HepG2 (cell line): ENCODE measurements around the gene SHLD1. TPM values are rescaled to one million over a fixed set of nuclear protein-coding genes. Genes with fewer than 3 reads are reported as not detected.
A peak's percentile ranks its signal among the peaks of the same experiment; 100 is the strongest.

Experiments
- ARID2 ChIP-seq: sonication (generic); formaldehyde crosslinking; IDR thresholded peaks from 2 replicates; pipeline ENCODE4 v1.8.1; 2022; ENCODE audit warnings: mild to moderate bottlenecking, missing genetic modification reagents, borderline replicate concordance
- GATAD1 ChIP-seq: IDR thresholded peaks from 2 replicates; pipeline ENCODE4 v1.6.1; 2016; ENCODE audit warnings: missing genetic modification reagents, missing compliant biosample characterization
- HNRNPH1 ChIP-seq: fragments of 200-400 bp; formaldehyde crosslinking; optimal IDR thresholded peaks from 2 replicates; pipeline ENCODE3; 2017; ENCODE audit warnings: mild to moderate bottlenecking, low read depth, low read length
- HOXD1 ChIP-seq: sonication (generic); formaldehyde crosslinking; IDR thresholded peaks from 2 replicates; pipeline ENCODE4 v1.5.0; 2020; ENCODE audit warnings: missing genetic modification reagents
- JUND ChIP-seq: sonication (generic); formaldehyde crosslinking; IDR thresholded peaks from 2 replicates; pipeline ENCODE4 v1.8.0; 2022; ENCODE audit warnings: mild to moderate bottlenecking, missing genetic modification reagents
- MXI1 ChIP-seq: IDR thresholded peaks from 3 replicates; pipeline ENCODE4 v1.6.1; 2012; ENCODE audit warnings: low read depth, low read length, inconsistent platforms, borderline replicate concordance
- RELA ChIP-seq: sonication (generic); formaldehyde crosslinking; IDR thresholded peaks from 2 replicates; pipeline ENCODE4 v1.4.0; 2020; ENCODE audit warnings: missing genetic modification reagents
- RFX5 ChIP-seq: IDR thresholded peaks from 2 replicates; pipeline ENCODE4 v1.6.1; 2011; ENCODE audit warnings: low read depth, low read length, improper control_type of control experiment
- RNF219 ChIP-seq: sonication (generic); formaldehyde crosslinking; IDR thresholded peaks from 2 replicates; pipeline ENCODE4 v1.5.0; 2020; ENCODE audit warnings: mild to moderate bottlenecking, missing genetic modification reagents
- TOE1 ChIP-seq: sonication (generic); formaldehyde crosslinking; IDR thresholded peaks from 2 replicates; pipeline ENCODE4 v1.4.0; 2020; ENCODE audit warnings: mild to moderate bottlenecking, missing genetic modification reagents
- XRCC5 ChIP-seq: fragments of 200-400 bp; formaldehyde crosslinking; optimal IDR thresholded peaks from 2 replicates; pipeline ENCODE3; 2017; ENCODE audit warnings: mild to moderate bottlenecking, low read length
- ZNF446 ChIP-seq: sonication (generic); formaldehyde crosslinking; IDR thresholded peaks from 2 replicates; pipeline ENCODE4 v1.5.0; 2020; ENCODE audit warnings: mild to moderate bottlenecking, missing genetic modification reagents
- ZNF550 ChIP-seq: sonication (generic); formaldehyde crosslinking; IDR thresholded peaks from 2 replicates; pipeline ENCODE4 v1.4.0; 2020; ENCODE audit warnings: mild to moderate bottlenecking, missing genetic modification reagents, borderline replicate concordance
- ZNF7 ChIP-seq: IDR thresholded peaks from 2 replicates; pipeline ENCODE4 v1.6.1; 2016; ENCODE audit warnings: missing biosample characterization, missing genetic modification reagents
- polyA plus RNA-seq, 8 experiments: library from polyadenylated mRNA; depleted of rRNA in 3 of 8; stranded (reverse) in 7 of 8; unstranded in 1 of 8; fragments of >200 nt; fragmentation: Illumina TruSeq in 4 of 8; extraction: Trizol in 4 of 8; gene quantifications; 2 replicates each; pipeline versions ENCODE4 v1.2.1 to v1.2.3, GENCODE V29; 2011 to 2016; ENCODE audit warnings: low read depth in 4 of 8, missing spikeins in 1 of 8, mixed read lengths in 1 of 8; ENCODE audit not compliant: insufficient read depth in 1 of 8
- total RNA-seq, 5 experiments: library from RNA; depleted of rRNA; stranded (reverse); fragments of >200 nt; fragmentation: Illumina TruSeq; extraction: Trizol; gene quantifications; 2 replicates each; pipeline ENCODE4 v1.2.3, GENCODE V29; 2016; ENCODE audit warnings: low read depth in 1 of 5
- TF ChIP-seq, protein P1 (sequence below): sonication (generic); formaldehyde crosslinking; IDR thresholded peaks from 2 replicates; pipeline ENCODE4 v1.4.0; 2020; ENCODE audit warnings: mild to moderate bottlenecking, missing genetic modification reagents
- TF ChIP-seq, protein P2 (sequence below): sonication (generic); formaldehyde crosslinking; IDR thresholded peaks from 2 replicates; pipeline ENCODE4 v1.4.0; 2020; ENCODE audit warnings: missing genetic modification reagents

SHLD1 gene
- total and polyA plus RNA-seq, 2 of the 13 experiments (the other 11 are each of a cell fraction or from before 2014, with no cell fraction given) = 8.9 to 10.0 TPM

- TF ChIP-seq GATAD1 (CRISPR knock-in tag) (peak; percentile 54; the same call in 1 of the 2 replicates), MXI1 (no peak), HNRNPH1 (no peak), RNF219 (CRISPR knock-in tag) (no peak), JUND (CRISPR knock-in tag) (no peak), ZNF7 (CRISPR knock-in tag) (no peak), HOXD1 (CRISPR knock-in tag) (no peak), ARID2 (CRISPR knock-in tag) (no peak), RFX5 (no peak), RELA (no peak), TOE1 (CRISPR knock-in tag) (no peak), XRCC5 (no peak), ZNF550 (CRISPR knock-in tag) (no peak), ZNF446 (CRISPR knock-in tag) (no peak)
- TF ChIP-seq, protein P1, sequence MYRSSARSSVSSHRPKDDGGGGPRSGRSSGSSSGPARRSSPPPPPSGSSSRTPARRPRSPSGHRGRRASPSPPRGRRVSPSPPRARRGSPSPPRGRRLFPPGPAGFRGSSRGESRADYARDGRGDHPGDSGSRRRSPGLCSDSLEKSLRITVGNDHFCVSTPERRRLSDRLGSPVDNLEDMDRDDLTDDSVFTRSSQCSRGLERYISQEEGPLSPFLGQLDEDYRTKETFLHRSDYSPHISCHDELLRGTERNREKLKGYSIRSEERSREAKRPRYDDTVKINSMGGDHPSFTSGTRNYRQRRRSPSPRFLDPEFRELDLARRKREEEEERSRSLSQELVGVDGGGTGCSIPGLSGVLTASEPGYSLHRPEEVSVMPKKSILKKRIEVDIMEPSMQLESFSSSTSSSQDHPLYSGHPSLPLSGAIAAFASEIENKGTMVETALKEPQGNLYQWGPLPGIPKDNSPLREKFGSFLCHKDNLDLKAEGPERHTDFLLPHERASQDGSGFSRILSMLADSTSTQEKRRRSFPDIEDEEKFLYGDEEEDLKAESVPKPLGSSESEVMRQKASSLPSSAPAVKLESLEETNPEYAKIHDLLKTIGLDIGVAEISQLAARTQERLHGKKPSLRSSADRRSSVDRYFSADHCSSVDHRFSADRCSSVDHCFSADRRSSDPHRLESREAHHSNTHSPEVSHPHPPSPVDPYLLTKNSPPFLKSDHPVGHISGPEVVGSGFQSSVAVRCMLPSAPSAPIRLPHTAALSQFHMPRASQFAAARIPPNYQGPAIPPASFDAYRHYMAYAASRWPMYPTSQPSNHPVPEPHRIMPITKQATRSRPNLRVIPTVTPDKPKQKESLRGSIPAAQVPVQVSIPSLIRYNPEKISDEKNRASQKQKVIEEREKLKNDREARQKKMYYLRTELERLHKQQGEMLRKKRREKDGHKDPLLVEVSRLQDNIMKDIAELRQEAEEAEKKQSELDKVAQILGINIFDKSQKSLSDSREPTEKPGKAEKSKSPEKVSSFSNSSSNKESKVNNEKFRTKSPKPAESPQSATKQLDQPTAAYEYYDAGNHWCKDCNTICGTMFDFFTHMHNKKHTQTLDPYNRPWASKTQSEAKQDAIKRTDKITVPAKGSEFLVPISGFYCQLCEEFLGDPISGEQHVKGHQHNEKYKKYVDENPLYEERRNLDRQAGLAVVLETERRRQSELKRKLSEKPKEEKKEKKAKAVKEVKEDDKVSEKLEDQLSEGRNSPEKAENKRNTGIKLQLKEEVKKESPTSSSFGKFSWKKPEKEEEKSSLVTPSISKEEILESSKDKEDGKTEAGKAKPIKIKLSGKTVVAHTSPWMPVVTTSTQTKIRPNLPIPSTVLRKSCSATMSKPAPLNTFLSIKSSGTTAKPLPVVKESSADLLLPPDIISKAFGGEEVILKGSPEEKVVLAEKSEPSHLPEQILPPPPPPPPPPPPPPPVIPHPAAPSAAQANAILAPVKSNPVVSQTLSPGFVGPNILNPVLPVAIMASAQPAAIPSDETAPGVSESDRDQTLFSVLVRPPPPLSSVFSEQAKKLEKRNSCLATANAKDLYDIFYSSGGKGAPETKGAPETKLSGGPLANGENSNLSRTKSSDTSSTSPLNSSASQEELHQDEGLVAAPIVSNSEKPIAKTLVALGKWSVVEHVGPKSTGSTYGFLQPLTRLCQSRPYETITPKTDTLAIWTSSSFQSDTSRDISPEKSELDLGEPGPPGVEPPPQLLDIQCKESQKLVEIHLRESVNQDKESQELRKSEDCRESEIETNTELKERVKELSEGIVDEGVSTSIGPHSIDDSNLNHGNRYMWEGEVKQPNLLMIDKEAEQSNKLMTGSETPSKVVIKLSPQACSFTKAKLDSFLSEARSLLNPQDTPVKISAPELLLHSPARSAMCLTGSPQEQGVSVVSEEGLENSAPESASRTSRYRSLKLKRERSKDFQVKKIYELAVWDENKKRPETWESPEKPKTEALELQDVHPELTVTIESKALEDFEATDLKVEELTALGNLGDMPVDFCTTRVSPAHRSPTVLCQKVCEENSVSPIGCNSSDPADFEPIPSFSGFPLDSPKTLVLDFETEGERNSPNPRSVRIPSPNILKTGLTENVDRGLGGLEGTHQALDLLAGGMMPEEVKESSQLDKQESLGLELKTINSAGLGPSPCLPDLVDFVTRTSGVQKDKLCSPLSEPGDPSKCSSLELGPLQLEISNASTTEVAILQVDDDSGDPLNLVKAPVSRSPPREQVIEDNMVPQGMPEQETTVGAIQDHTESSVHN (CRISPR knock-in tag) = no peak
- TF ChIP-seq, protein P2, sequence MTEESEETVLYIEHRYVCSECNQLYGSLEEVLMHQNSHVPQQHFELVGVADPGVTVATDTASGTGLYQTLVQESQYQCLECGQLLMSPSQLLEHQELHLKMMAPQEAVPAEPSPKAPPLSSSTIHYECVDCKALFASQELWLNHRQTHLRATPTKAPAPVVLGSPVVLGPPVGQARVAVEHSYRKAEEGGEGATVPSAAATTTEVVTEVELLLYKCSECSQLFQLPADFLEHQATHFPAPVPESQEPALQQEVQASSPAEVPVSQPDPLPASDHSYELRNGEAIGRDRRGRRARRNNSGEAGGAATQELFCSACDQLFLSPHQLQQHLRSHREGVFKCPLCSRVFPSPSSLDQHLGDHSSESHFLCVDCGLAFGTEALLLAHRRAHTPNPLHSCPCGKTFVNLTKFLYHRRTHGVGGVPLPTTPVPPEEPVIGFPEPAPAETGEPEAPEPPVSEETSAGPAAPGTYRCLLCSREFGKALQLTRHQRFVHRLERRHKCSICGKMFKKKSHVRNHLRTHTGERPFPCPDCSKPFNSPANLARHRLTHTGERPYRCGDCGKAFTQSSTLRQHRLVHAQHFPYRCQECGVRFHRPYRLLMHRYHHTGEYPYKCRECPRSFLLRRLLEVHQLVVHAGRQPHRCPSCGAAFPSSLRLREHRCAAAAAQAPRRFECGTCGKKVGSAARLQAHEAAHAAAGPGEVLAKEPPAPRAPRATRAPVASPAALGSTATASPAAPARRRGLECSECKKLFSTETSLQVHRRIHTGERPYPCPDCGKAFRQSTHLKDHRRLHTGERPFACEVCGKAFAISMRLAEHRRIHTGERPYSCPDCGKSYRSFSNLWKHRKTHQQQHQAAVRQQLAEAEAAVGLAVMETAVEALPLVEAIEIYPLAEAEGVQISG (CRISPR knock-in tag) = no peak
Measured at GRCh38 chr20:5788385-5788895, 38.2 kb downstream of the SHLD1 start (continued).
